ENCODE results near the gene AHCY.
A peak's percentile ranks its signal among the peaks of the same experiment; 100 is the strongest.
"Not testable (repeated sequence)": the region's sequence is repeated elsewhere in the genome, so short reads cannot be mapped to it uniquely, and the experiment has no call there.

AHCY gene

DNA sequence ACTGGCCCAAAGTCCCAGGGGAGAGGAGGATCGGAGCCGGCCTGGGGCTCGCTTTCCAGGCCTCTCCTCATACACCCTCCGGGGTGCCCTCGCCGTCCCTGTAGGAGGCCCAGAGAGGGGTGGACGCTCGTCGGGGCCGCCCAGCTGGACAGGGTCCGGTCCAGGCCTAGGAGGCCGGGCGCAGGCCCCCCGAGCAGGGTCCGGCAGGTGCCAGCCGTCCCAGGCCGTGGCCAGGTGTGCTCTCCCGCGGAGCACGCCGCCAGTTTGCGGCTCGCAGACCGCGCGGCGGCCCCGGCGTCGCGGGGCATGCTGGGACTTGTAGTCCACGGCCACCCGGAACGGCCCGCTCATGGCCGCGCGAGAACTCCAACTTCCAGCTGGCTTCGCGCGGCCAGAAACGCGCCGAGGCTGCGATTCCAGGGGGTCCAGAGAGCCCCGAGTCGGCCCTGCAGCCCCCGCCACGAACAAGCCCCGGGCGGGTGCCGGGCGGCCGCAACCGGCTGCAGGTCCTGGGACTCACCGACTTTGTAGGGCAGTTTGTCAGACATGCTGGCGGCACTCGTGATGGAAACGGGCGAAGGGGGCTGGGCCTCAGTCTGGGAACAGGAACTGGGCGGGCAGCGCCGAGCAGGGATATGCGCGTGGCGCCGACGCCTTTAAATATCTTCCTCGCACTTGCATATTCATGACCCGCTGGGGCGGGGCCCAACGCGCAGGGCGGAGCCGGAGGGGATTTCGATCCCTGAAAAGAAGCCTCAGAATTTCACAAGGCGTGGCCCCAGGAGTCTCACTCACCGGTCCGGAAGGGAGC is at the start of gene AHCY:
TSS of gene AHCY (minus strand) at position 633 of the 811 bp plus-strand sequence. CDS start at position 548, 85 bp downstream.
- peak; percentile 84 for DNase-seq

GRCh38 chr20:34350095-34350494 is 46.9 kb upstream of the AHCY start:
- no peak for DNase-seq

DNA sequence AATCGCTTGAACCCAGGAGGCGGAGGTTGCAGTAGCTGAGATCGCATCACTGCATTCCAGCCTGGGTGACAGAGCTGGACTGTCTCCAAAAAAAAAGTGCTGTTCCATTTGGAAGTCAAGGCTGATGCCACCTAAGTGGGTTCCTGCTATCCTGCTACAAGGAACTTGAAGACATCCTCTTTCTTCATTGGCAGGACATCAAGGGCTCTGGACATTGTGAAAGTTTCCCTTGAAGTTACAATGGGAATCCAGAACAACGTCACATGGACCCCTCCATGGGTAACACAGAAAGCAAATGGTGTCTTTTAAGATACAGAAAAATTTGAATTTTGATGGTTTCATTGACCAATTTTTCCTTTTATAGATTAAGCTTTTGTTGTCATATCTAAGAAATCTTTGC is 44.4 kb upstream of the AHCY start:
- no peak for DNase-seq

DNA sequence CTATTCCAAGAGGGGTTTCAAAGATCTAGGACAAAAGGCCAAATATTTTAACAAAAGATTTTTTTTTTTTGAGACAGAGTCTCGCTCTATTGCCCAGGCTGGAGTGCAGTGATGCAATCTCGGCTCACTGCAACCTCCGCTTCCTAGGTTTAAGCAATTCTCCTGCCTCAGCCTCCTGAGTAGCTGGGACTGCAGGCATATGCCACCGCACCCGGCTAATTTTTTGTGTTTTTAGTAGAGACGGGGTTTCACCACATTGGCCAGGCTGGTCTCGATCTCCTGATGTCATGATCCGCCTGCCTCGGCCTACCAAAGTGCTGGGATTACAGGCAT is 43.3 kb upstream of the AHCY start:
- DNase-seq = not testable (repeated sequence)

GRCh38 chr20:34345839-34346532 is 42.8 kb upstream of the AHCY start:
- DNase-seq = not testable (repeated sequence)

- DNase-seq = no peak
Observed at GRCh38 chr20:34345402-34345736, 42.2 kb upstream of the AHCY start.

DNA sequence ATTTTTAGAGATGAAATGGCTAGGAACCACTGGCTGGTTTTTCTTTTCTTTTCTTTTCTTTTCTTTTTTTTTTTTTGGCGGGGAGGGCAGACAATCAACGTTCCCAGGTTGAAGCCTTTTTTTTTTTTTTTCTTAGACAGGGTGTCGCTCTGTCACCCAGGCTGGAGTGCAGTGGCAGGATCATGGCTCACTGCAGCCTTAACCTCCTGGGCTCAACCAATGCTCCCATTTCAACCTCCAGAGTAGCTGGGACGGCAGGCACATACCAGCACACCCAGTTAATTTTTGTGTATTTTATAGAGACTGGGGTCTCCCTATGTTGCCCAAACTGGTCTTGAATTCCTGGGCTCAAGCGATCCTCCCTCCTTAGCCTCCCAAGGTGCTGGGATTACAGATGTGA is 41.1 kb upstream of the AHCY start:
- DNase-seq = no peak

DNA sequence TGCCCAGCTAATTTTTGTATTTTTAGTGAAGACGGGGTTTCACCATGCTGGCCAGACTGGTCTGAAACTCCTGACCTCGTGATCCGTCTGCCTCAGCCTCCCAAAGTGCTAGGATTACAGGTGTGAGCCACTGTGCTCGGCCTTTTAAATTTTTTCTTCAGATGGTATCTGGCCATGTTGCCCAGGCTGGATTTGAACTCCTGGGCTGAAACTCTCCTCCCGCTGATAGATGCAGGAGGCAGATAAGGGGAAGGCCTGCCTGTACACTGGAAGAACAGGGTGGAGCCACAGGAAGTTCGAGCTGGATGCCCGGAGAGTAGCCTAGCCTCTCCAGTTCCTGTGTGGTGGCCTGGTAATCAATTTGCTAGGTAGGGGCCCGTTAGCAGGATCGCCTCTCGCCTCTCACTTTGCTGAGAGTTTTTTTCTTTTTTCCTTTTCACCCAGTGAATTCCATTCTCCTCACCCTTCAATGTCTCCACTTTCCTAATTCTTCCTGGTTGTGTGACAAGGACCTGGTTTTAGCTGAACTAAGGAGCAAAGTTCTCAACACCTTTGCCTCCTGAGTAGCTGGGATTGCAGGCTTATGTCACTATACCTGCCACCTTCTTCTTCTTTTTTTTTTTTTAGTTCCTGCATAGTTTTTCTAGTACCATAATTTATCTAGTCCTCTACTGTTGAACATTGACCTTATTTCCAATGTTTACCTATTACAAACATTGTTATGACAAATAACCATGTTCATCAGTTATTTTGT is 40.5 kb upstream of the AHCY start:
- no peak for DNase-seq

- not testable (repeated sequence) for DNase-seq
Observed at GRCh38 chr20:34341199-34341598, 38.0 kb upstream of the AHCY start.

GRCh38 chr20:34340726-34341125 is 37.6 kb upstream of the AHCY start:
- DNase-seq = not testable (repeated sequence)

DNA sequence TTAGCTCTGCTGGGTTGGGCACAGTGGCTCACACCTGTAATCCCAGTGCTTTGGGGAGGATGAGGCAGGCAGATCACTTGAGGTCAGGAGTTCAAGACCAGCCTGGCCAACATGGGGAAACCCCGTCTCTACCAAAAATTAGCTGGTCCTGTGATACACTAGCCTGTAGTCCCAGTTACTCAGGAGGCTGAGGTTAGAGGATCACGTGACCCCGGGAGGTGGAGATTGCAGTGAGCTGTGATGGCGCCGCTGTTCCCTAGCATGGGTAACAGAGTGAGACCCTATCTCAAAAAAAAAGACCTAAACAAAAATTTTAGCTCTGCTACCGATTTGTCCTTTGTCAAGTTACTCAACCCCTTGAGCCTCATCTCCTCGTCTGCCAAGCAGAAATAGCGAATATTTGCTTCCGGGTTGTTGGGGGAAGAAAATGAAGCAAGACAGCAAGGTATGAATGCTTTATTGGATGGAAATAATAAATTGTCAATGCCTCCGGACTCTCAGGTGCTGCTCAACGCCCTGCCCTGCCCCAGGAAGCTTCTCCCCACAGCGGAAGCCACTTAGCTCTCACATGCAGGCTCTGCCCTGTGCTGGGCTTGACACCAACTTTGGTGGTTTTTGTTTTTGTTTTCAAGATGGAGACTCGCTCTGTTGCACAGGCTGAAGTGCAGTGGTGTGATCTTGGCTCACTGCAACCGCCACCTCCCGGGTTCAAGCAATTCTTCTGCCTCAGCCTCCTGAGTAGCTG is 35.0 kb upstream of the AHCY start:
- DNase-seq = no peak

GRCh38 chr20:34337544-34337943 is 34.4 kb upstream of the AHCY start:
- DNase-seq = no peak

GRCh38 chr20:34334654-34335407 is 31.7 kb upstream of the AHCY start:
- no peak for DNase-seq

GRCh38 chr20:34333786-34334185 is 30.6 kb upstream of the AHCY start:
- no peak for DNase-seq

GRCh38 chr20:34332262-34332920 is 29.2 kb upstream of the AHCY start:
- no peak for DNase-seq

DNA sequence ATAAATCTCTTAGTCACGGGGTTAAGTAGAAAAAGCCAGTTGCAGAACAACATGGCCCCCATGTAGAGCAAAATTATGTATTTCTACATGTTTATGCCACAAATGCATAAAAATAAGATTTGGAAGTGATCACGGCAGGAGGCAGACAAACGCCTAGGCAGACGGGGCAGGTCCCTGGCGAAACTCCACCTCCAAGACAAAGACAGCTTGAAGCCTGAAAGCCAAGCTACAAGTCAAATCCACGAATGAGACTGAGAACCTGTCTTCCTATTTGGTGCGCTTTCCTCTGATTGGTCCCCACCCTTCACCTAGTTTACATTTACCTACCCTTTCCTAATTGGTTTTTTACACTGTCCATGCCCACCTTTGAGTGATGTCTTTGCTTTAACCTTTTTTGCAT is 28.7 kb upstream of the AHCY start:
- no peak for DNase-seq

DNA sequence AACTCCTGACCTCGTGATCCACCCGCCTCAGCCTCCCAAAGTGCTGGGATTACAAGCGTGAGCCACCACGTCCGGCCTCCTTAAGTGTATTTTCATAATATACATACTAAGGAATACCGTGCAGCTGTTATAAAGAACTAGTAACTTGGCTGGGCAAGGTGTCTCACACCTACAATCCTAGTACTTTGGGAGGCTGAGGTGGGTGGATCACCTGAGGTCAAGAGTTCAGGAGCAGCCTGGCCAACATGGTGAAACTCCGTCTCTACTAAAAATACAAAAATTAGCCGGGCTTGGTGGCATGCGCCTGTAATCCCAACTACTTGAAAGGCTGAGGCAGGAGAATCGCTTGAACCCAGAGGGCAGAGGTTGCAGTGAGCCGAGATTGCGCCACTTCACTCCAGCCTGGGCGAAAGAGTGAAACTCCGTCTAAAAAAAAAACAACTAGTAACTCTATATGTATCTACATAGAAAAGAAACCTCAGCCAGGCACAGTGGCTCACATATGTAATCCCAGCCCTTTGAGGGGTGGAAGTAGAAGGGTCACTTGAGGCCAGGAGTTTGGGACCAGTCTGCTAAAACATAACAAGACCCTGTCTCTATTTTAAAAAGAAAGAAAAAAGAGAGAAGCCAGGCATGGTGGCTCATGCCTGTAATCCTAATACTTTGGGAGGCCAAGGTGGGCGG is 27.8 kb upstream of the AHCY start:
- not testable (repeated sequence) for DNase-seq

GRCh38 chr20:34328928-34329677 is 25.9 kb upstream of the AHCY start:
- no peak for DNase-seq

- not testable (repeated sequence) for DNase-seq
Observed at GRCh38 chr20:34328207-34328606, 25.1 kb upstream of the AHCY start.

- DNase-seq = no peak
Observed at GRCh38 chr20:34324541-34324940, 21.4 kb upstream of the AHCY start.

All from NCI-H1694 treated with DMSO at 0.1 percent for 48 hours (cell line).